GM23338 (cell line): ENCODE results near the gene FFAR3. TPM values are rescaled to one million over a fixed set of nuclear protein-coding genes. Genes with fewer than 3 reads are reported as not detected.

Source experiments
- ATAC-seq: fragments of 200-7000 bp; cut with Tn5 transposase; 3 replicates; pipeline ENCODE4 v1.9.1; 2020
- DNase-seq: peaks from one replicate; pipeline ENCODE4 v3.0.0-alpha.2; 2015; ENCODE audit warnings: low spot score
- H2AFZ ChIP-seq: fragments of 200-600 bp; sonication (generic); 2 replicates; pipeline ENCODE4 v1.8.0; 2016; ENCODE audit warnings: antibody characterized with exemption, mild to moderate bottlenecking, moderate library complexity
- H3F3A ChIP-seq: fragments of 200-600 bp; sonication (generic); replicated peaks from 2 replicates; pipeline ENCODE4 v1.8.0; 2017; ENCODE audit warnings: antibody characterized with exemption, mixed run types, low read depth
- H3K27ac ChIP-seq: fragments of 200-600 bp; sonication (generic); 2 replicates; pipeline ENCODE4 v1.6.1; 2016; ENCODE audit warnings: low read depth
- H3K27me3 ChIP-seq: fragments of 200-600 bp; sonication (generic); 2 replicates; pipeline ENCODE4 v1.8.0; 2016; ENCODE audit warnings: mild to moderate bottlenecking, mixed run types, moderate library complexity; ENCODE audit not compliant: insufficient read depth
- H3K36me3 ChIP-seq: fragments of 200-600 bp; sonication (generic); 2 replicates; pipeline ENCODE4 v1.8.0; 2016; ENCODE audit warnings: mild to moderate bottlenecking; ENCODE audit not compliant: insufficient read depth
- H3K4me1 ChIP-seq: fragments of 200-600 bp; sonication (generic); 2 replicates; pipeline ENCODE4 v1.8.0; 2016; ENCODE audit warnings: mild to moderate bottlenecking, moderate library complexity; ENCODE audit not compliant: insufficient read depth
- H3K4me2 ChIP-seq: fragments of 200-600 bp; sonication (generic); 2 replicates; pipeline ENCODE4 v1.7.1; 2017; ENCODE audit warnings: mixed run types
- H3K4me3 ChIP-seq: fragments of 200-600 bp; sonication (generic); 2 replicates; pipeline ENCODE4 v1.6.1; 2016; ENCODE audit warnings: mixed run types
- H3K79me2 ChIP-seq: fragments of 200-600 bp; sonication (generic); replicated peaks from 2 replicates; pipeline ENCODE4 v1.8.0; 2017; ENCODE audit warnings: mild to moderate bottlenecking; ENCODE audit not compliant: insufficient read depth
- H3K9me2 ChIP-seq: fragments of 200-600 bp; sonication (generic); 2 replicates; pipeline ENCODE4 v1.8.0; 2017; ENCODE audit not compliant: insufficient read depth
- H4K20me1 ChIP-seq: fragments of 200-600 bp; sonication (generic); replicated peaks from 2 replicates; pipeline ENCODE4 v1.8.0; 2017; ENCODE audit warnings: mild to moderate bottlenecking; ENCODE audit not compliant: insufficient read depth
- H3K27ac Mint-ChIP-seq: 2 replicates; pipeline ENCODE4 v1.8.0; 2020; ENCODE audit warnings: inconsistent platforms, mild to moderate bottlenecking, moderate library complexity, mixed read lengths
- H3K27me3 Mint-ChIP-seq: 3 replicates; pipeline ENCODE4 v1.8.0; 2022; ENCODE audit warnings: low read depth, mild to moderate bottlenecking, moderate library complexity, mixed read lengths, inconsistent platforms; ENCODE audit not compliant: insufficient read depth, poor library complexity
- H3K36me3 Mint-ChIP-seq: 3 replicates; pipeline ENCODE4 v1.8.0; 2021; ENCODE audit warnings: low read depth, mild to moderate bottlenecking, inconsistent platforms, moderate library complexity, mixed read lengths
- H3K4me1 Mint-ChIP-seq: 3 replicates; pipeline ENCODE4 v1.8.0; 2020; ENCODE audit warnings: mild to moderate bottlenecking, inconsistent platforms, mixed read lengths
- H3K4me3 Mint-ChIP-seq: 3 replicates; pipeline ENCODE4 v1.8.0; 2021; ENCODE audit warnings: moderate library complexity, mild to moderate bottlenecking, inconsistent platforms, mixed read lengths
- H3K9me3 Mint-ChIP-seq: 3 replicates; pipeline ENCODE4 v1.8.0; 2020; ENCODE audit warnings: moderate library complexity, mild to moderate bottlenecking, inconsistent platforms, mixed read lengths
- EZH2 ChIP-seq: fragments of 200-600 bp; sonication (generic); IDR thresholded peaks from one replicate; pipeline ENCODE4 v1.8.0; 2017; ENCODE audit warnings: antibody characterized with exemption, mild to moderate bottlenecking, low read depth; ENCODE audit not compliant: unreplicated experiment
- POLR2AphosphoS5 ChIP-seq: IDR thresholded peaks from 2 replicates; pipeline ENCODE4 v1.6.1; 2016; ENCODE audit warnings: antibody characterized with exemption, low read depth
- ZNF331 ChIP-seq: fragments of 250-450 bp; sonication (Bioruptor Pico); IDR thresholded peaks from 2 replicates; pipeline ENCODE4 v1.5.0; 2020; ENCODE audit warnings: low read depth, mild to moderate bottlenecking, moderate library complexity
- polyA plus RNA-seq: library from polyadenylated mRNA; unstranded; fragments of >200 nt; fragmentation: Nextera tagmentation; extraction: Ambion mirVana; gene quantifications from 2 replicates; pipeline ENCODE4 v1.2.1, GENCODE V29; 2016
- total RNA-seq: library from RNA; depleted of rRNA; stranded (reverse); fragments of >200 nt; shearing (Covaris generic); gene quantifications from 2 replicates; pipeline ENCODE4 v1.2.3, GENCODE V29; 2014
- TF ChIP-seq, protein P1 (sequence below): fragments of 250-450 bp; sonication (Bioruptor Pico); IDR thresholded peaks from 2 replicates; pipeline ENCODE4 v1.5.0; 2020; ENCODE audit warnings: mild to moderate bottlenecking, moderate library complexity
- TF ChIP-seq, protein P2 (sequence below): IDR thresholded peaks from 2 replicates; pipeline ENCODE4 v1.6.1; 2016; ENCODE audit warnings: antibody characterized with exemption

FFAR3 gene
- total and polyA plus RNA-seq, 2 experiments from 2014 or later, result 0.35 TPM; not detected in 1

DNA sequence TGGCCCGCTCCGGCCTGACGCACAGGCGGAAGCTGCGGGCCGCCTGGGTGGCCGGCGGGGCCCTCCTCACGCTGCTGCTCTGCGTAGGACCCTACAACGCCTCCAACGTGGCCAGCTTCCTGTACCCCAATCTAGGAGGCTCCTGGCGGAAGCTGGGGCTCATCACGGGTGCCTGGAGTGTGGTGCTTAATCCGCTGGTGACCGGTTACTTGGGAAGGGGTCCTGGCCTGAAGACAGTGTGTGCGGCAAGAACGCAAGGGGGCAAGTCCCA, 6.1 kb upstream of the FFAR3 start (continued):
- TF ChIP-seq, protein P1, sequence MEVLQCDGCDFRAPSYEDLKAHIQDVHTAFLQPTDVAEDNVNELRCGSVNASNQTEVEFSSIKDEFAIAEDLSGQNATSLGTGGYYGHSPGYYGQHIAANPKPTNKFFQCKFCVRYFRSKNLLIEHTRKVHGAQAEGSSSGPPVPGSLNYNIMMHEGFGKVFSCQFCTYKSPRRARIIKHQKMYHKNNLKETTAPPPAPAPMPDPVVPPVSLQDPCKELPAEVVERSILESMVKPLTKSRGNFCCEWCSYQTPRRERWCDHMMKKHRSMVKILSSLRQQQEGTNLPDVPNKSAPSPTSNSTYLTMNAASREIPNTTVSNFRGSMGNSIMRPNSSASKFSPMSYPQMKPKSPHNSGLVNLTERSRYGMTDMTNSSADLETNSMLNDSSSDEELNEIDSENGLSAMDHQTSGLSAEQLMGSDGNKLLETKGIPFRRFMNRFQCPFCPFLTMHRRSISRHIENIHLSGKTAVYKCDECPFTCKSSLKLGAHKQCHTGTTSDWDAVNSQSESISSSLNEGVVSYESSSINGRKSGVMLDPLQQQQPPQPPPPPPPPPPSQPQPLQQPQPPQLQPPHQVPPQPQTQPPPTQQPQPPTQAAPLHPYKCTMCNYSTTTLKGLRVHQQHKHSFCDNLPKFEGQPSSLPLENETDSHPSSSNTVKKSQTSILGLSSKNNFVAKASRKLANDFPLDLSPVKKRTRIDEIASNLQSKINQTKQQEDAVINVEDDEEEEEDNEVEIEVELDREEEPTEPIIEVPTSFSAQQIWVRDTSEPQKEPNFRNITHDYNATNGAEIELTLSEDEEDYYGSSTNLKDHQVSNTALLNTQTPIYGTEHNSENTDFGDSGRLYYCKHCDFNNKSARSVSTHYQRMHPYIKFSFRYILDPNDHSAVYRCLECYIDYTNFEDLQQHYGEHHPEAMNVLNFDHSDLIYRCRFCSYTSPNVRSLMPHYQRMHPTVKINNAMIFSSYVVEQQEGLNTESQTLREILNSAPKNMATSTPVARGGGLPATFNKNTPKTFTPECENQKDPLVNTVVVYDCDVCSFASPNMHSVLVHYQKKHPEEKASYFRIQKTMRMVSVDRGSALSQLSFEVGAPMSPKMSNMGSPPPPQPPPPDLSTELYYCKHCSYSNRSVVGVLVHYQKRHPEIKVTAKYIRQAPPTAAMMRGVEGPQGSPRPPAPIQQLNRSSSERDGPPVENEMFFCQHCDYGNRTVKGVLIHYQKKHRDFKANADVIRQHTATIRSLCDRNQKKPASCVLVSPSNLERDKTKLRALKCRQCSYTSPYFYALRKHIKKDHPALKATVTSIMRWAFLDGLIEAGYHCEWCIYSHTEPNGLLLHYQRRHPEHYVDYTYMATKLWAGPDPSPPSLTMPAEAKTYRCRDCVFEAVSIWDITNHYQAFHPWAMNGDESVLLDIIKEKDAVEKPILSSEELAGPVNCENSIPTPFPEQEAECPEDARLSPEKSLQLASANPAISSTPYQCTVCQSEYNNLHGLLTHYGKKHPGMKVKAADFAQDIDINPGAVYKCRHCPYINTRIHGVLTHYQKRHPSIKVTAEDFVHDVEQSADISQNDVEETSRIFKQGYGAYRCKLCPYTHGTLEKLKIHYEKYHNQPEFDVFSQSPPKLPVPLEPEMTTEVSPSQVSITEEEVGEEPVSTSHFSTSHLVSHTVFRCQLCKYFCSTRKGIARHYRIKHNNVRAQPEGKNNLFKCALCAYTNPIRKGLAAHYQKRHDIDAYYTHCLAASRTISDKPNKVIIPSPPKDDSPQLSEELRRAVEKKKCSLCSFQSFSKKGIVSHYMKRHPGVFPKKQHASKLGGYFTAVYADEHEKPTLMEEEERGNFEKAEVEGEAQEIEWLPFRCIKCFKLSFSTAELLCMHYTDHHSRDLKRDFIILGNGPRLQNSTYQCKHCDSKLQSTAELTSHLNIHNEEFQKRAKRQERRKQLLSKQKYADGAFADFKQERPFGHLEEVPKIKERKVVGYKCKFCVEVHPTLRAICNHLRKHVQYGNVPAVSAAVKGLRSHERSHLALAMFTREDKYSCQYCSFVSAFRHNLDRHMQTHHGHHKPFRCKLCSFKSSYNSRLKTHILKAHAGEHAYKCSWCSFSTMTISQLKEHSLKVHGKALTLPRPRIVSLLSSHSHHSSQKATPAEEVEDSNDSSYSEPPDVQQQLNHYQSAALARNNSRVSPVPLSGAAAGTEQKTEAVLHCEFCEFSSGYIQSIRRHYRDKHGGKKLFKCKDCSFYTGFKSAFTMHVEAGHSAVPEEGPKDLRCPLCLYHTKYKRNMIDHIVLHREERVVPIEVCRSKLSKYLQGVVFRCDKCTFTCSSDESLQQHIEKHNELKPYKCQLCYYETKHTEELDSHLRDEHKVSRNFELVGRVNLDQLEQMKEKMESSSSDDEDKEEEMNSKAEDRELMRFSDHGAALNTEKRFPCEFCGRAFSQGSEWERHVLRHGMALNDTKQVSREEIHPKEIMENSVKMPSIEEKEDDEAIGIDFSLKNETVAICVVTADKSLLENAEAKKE (CRISPR knock-in tag), result no peak
- no peak for TF ChIP-seq ZNF331 (CRISPR knock-in tag)

DNA sequence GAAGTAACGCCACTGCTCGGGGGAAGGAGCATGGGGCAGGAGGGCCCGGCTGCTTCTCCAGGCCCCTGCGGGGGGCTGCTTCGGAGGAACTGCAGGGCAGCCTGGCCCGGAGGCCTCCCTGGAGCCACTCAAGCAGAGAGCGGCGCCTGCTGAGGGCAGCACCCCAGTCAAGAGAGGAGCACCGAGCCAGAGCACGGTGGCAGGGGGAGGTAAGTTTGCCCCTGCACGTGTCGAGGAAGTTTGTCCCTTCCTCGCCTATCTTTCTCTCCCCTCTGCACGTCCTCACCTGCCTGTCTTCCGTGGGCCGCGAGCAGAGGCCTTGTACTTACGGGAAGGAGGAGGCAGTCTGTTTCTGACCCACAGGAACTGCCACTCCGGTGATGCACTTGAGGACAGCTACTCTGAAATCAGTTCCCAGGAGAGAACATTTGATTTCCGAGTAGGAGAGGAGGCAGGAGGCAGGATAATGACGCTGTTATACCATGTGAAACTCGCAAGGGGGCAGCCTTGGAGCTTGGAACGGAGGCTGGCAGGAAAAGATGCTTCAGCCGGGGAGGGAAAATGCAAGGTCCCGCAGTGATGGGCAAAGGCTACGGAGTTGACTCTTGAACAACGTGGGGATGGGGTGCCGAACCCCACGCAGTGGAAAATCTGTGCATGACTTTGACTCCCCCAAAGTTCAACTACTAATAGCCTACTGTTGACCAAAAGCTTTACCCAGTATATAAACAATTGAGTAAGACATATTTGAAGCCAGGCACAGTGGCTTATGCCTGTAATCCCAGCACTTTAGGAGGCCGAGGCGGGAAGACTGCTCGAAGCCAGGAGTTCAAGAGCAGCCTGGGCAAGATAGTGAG, 5.6 kb upstream of the FFAR3 start:
- H3K27ac Mint-ChIP-seq, result no peak overlapping the region
- H3K27me3 Mint-ChIP-seq, result peaks cover 21% of the 10 kb centered on the region
- Histone ChIP-seq H3K4me1 (no peaks in the 10 kb centered on the region), H3K79me2 (no peaks in the 10 kb centered on the region), H3K36me3 (no peaks in the 10 kb centered on the region), H4K20me1 (no peaks in the 10 kb centered on the region), H2AFZ (peak overlapping the region; percentile 95), H3K4me3 (no peak overlapping the region), H3K4me2 (no peak overlapping the region), H3F3A (no peaks in the 10 kb centered on the region), H3K27ac (no peak overlapping the region), H3K27me3 (no peaks in the 10 kb centered on the region), H3K9me2 (no peaks in the 10 kb centered on the region)
- H3K36me3 Mint-ChIP-seq, result no peaks in the 10 kb centered on the region
- peak; percentile 94 for DNase-seq
- H3K4me1 Mint-ChIP-seq, result peaks cover 6% of the 10 kb centered on the region
- peak; percentile 76 for ATAC-seq
- no peaks in the 10 kb centered on the region for H3K9me3 Mint-ChIP-seq
- no peak overlapping the region for H3K4me3 Mint-ChIP-seq
- TF ChIP-seq, protein P1 (CRISPR knock-in tag), result no peak
- TF ChIP-seq, protein P2, sequence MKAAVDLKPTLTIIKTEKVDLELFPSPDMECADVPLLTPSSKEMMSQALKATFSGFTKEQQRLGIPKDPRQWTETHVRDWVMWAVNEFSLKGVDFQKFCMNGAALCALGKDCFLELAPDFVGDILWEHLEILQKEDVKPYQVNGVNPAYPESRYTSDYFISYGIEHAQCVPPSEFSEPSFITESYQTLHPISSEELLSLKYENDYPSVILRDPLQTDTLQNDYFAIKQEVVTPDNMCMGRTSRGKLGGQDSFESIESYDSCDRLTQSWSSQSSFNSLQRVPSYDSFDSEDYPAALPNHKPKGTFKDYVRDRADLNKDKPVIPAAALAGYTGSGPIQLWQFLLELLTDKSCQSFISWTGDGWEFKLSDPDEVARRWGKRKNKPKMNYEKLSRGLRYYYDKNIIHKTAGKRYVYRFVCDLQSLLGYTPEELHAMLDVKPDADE, result no peak
- no peak for TF ChIP-seq POLR2AphosphoS5
- TF ChIP-seq EZH2, result no peak
